GM04503 (cell line): ENCODE measurements around the gene WWOX.

Experiments
- DNase-seq: peaks from one replicate; pipeline ENCODE4 v3.0.0-alpha.2; 2012; ENCODE audit warnings: low read depth

The WWOX gene

GRCh38 chr16:78903843-78904242 is 804.4 kb downstream of the WWOX start:
- DNase-seq: no peak

GRCh38 chr16:78906135-78906534 is 806.7 kb downstream of the WWOX start:
- DNase-seq: no peak

- no peak for DNase-seq
These were observed 809.8 kb downstream of the WWOX start for GRCh38 chr16:78909226-78909625.

- no peak for DNase-seq
These were observed 816.4 kb downstream of the WWOX start for GRCh38 chr16:78915811-78916345.

- DNase-seq: no peak
These were observed 817.6 kb downstream of the WWOX start for GRCh38 chr16:78916928-78917545.

GRCh38 chr16:78918805-78919305 is 819.4 kb downstream of the WWOX start:
- DNase-seq: no peak

- DNase-seq: no peak
These were observed 820.4 kb downstream of the WWOX start for GRCh38 chr16:78919852-78920251.

GRCh38 chr16:78920621-78921020 is 821.2 kb downstream of the WWOX start:
- no peak for DNase-seq

- no peak for DNase-seq
These were observed 825.8 kb downstream of the WWOX start for GRCh38 chr16:78925083-78925767.

- DNase-seq: no peak
These were observed 827.3 kb downstream of the WWOX start for GRCh38 chr16:78926723-78927210.

- no peak for DNase-seq
These were observed 828.3 kb downstream of the WWOX start for GRCh38 chr16:78927766-78928165.

- no peak for DNase-seq
These were observed 830.4 kb downstream of the WWOX start for GRCh38 chr16:78929841-78930240.

GRCh38 chr16:78930561-78930960 is 831.1 kb downstream of the WWOX start:
- DNase-seq: no peak

- DNase-seq: no peak
These were observed 831.8 kb downstream of the WWOX start for GRCh38 chr16:78931267-78931666.

GRCh38 chr16:78931678-78932077 is 832.2 kb downstream of the WWOX start:
- no peak for DNase-seq

- no peak for DNase-seq
These were observed 833.0 kb downstream of the WWOX start for GRCh38 chr16:78932355-78932943.

GRCh38 chr16:78936060-78936459 is 836.6 kb downstream of the WWOX start:
- no peak for DNase-seq

GRCh38 chr16:78939597-78939996 is 840.1 kb downstream of the WWOX start:
- DNase-seq: no peak

- no peak for DNase-seq
These were observed 843.3 kb downstream of the WWOX start for GRCh38 chr16:78942625-78943245.

GRCh38 chr16:78945336-78945735 is 845.9 kb downstream of the WWOX start:
- no peak for DNase-seq

- no peak for DNase-seq
These were observed 847.1 kb downstream of the WWOX start for GRCh38 chr16:78946556-78946955.

GRCh38 chr16:78950768-78951167 is 851.3 kb downstream of the WWOX start:
- DNase-seq: no peak
